K562 (cell line): ENCODE data around the gene DCAF15. TPM values are rescaled to one million over a fixed set of nuclear protein-coding genes. Genes with fewer than 3 reads are reported as not detected.
A peak's percentile ranks its signal among the peaks of the same experiment; 100 is the strongest.

ENCODE experiments used
- ATAC-seq: fragments of 200-7000 bp; cut with Tn5 transposase; 3 replicates; pipeline ENCODE4 v1.9.1; 2020; ENCODE audit warnings: moderate library complexity
- BruUV-seq: library from RNA; stranded (reverse); fragments of 400-500 nt; replicated peaks from 2 replicates; lab custom pipeline; 2021; lab: Mats Ljungman, UMichigan
- CTCF ChIA-PET: fragments of 300-600 bp; formaldehyde crosslinking; extraction: SDS; loops from one replicate; lab custom pipeline; 2021; ENCODE audit warnings: low intra/inter-chr PET ratio; lab: Yijun Ruan, JAX
- POLR2A ChIA-PET: fragments of 300-600, 350-650 bp; sonication (Branson Sonifier 250); formaldehyde crosslinking; extraction: SDS; loops from one replicate; lab custom pipeline; 2021; ENCODE audit warnings: antibody characterized with exemption, inconsistent platforms; lab: Yijun Ruan, JAX
- DNase-seq, 4 experiments: peaks; one replicate each; pipeline versions ENCODE4 v3.0.0 to v3.0.0-alpha.2; 2011 to 2018; ENCODE audit warnings: low spot score in 3 of 4, mixed read lengths in 3 of 4; ENCODE audit errors: extremely low read depth in 1 of 4
- FAIRE-seq: peaks from 2 replicates; lab custom pipeline; 2011; peaks lifted over from hg19 to GRCh38; lab: Jason Lieb, UNC
- H2AFZ ChIP-seq: 2 replicates; pipeline ENCODE4 v1.6.0; 2011; ENCODE audit warnings: low read depth, low read length, control low read depth, inconsistent platforms
- H3K27ac ChIP-seq: fragments of 200-600 bp; 3 replicates; pipeline ENCODE4 v1.8.0; 2011; ENCODE audit warnings: low read depth, mild to moderate bottlenecking, control low read depth, inconsistent platforms, low read length, moderate library complexity, mixed read lengths; ENCODE audit errors: extremely low read depth
- H3K27me3 ChIP-seq, 2 experiments: fragments of 300-600 bp in 1 of 2; 2 replicates in 1 of 2; 3 replicates in 1 of 2; pipeline versions ENCODE4 v1.6.0 to v1.8.0; 2011; ENCODE audit warnings: inconsistent platforms in 2 of 2, low read length in 2 of 2, mild to moderate bottlenecking in 1 of 2, mixed read lengths in 1 of 2, moderate library complexity in 1 of 2; ENCODE audit not compliant: control insufficient read depth in 2 of 2, insufficient read depth in 2 of 2
- H3K36me3 ChIP-seq: fragments of 300-600 bp; 3 replicates; pipeline ENCODE4 v1.8.0; 2011; ENCODE audit warnings: mild to moderate bottlenecking, low read length, inconsistent platforms; ENCODE audit not compliant: control insufficient read depth, insufficient read depth
- H3K4me1 ChIP-seq, 2 experiments: fragments of 200-600 bp in 1 of 2; replicated peaks in 1 of 2; 2 replicates in 1 of 2; 3 replicates in 1 of 2; pipeline versions ENCODE4 v1.5.1 to v1.8.0; 2011; ENCODE audit warnings: inconsistent platforms in 2 of 2, low read length in 2 of 2, mild to moderate bottlenecking in 1 of 2, mixed read lengths in 1 of 2, moderate library complexity in 1 of 2; ENCODE audit not compliant: control insufficient read depth in 2 of 2, insufficient read depth in 2 of 2
- H3K4me2 ChIP-seq: 2 replicates; pipeline ENCODE4 v1.6.1; 2011; ENCODE audit warnings: low read length, control low read depth, inconsistent platforms, mixed read lengths; ENCODE audit not compliant: insufficient read depth
- H3K4me3 ChIP-seq: fragments of 200-600 bp; sonication (generic), shearing (Covaris generic); 2 replicates; pipeline ENCODE4 v1.5.1; 2016; ENCODE audit warnings: control low read depth, inconsistent platforms
- H3K79me2 ChIP-seq: fragments of 200-600 bp; 3 replicates; pipeline ENCODE4 v1.8.0; 2011; ENCODE audit warnings: low read length, inconsistent platforms; ENCODE audit not compliant: control insufficient read depth, insufficient read depth
- H3K9ac ChIP-seq, 2 experiments: 2 replicates each; pipeline versions ENCODE4 v1.6.0 to v1.6.1; 2011; ENCODE audit warnings: low read depth in 2 of 2, low read length in 2 of 2, control low read depth in 1 of 2, inconsistent platforms in 1 of 2, mild to moderate bottlenecking in 1 of 2, mixed read lengths in 1 of 2; ENCODE audit not compliant: insufficient read depth in 1 of 2
- H3K9me1 ChIP-seq: one replicate; pipeline ENCODE4 v1.6.0; 2011; ENCODE audit warnings: inconsistent platforms, mild to moderate bottlenecking, low read length, moderate library complexity; ENCODE audit not compliant: control insufficient read depth, insufficient read depth
- H3K9me3 ChIP-seq: replicated peaks from 2 replicates; pipeline ENCODE4 v1.5.1; 2011; ENCODE audit warnings: low read depth, low read length, inconsistent platforms; ENCODE audit not compliant: control insufficient read depth, insufficient read depth
- H4K20me1 ChIP-seq: replicated peaks from 2 replicates; pipeline ENCODE4 v1.6.1; 2011; ENCODE audit warnings: low read length, inconsistent platforms, mixed read lengths; ENCODE audit not compliant: control insufficient read depth, insufficient read depth
- ATF1 ChIP-seq, 2 experiments: fragments of 450-650 bp in 1 of 2; IDR thresholded peaks; 2 replicates each; pipeline ENCODE4 v1.6.1; 2016; ENCODE audit warnings: missing compliant biosample characterization in 1 of 2, missing genetic modification characterization in 1 of 2
- ELK1 ChIP-seq: sonication (generic); formaldehyde crosslinking; IDR thresholded peaks from 2 replicates; pipeline ENCODE4 v1.8.1; 2022; ENCODE audit warnings: missing genetic modification reagents
- PATZ1 ChIP-seq: fragments of 250-450 bp; sonication (Bioruptor Pico); IDR thresholded peaks from 2 replicates; pipeline ENCODE4 v1.5.0; 2020; ENCODE audit warnings: mild to moderate bottlenecking, borderline replicate concordance
- PCBP2 ChIP-seq: fragments of 200-400 bp; formaldehyde crosslinking; IDR thresholded peaks from 2 replicates; pipeline ENCODE4 v1.6.1; 2018; ENCODE audit warnings: low read length, low read depth, mild to moderate bottlenecking, moderate library complexity; ENCODE audit not compliant: poor library complexity, severe bottlenecking
- PKNOX1 ChIP-seq: fragments of 450-650 bp; IDR thresholded peaks from 2 replicates; pipeline ENCODE4 v1.6.1; 2016
- RB1 ChIP-seq: fragments of 450-650 bp; IDR thresholded peaks from 2 replicates; pipeline ENCODE4 v1.6.1; 2017; ENCODE audit warnings: low read depth, mild to moderate bottlenecking
- SIX5 ChIP-seq, 2 experiments: IDR thresholded peaks; 2 replicates each; pipeline ENCODE4 v1.6.1; 2011; ENCODE audit warnings: low read length in 2 of 2, borderline replicate concordance in 1 of 2, low read depth in 1 of 2, mild to moderate bottlenecking in 1 of 2, moderate library complexity in 1 of 2; ENCODE audit not compliant: insufficient read depth in 1 of 2
- STAG1 ChIP-seq: sonication (generic); formaldehyde crosslinking; IDR thresholded peaks from 2 replicates; pipeline ENCODE4 v1.5.0; 2020; ENCODE audit warnings: missing genetic modification reagents, borderline replicate concordance
- ZNF77 ChIP-seq: fragments of 250-450 bp; sonication (Bioruptor Pico); IDR thresholded peaks from 2 replicates; pipeline ENCODE4 v1.5.0; 2020
- WGBS: fragments of 100-300 bp; shearing (Covaris generic); methylation state at CpG from one replicate; pipeline ENCODE4 v1.1.6; 2016; ENCODE audit warnings: low coverage, mixed read lengths; ENCODE audit not compliant: insufficient coverage; ENCODE audit errors: missing lambda C conversion rate; 5-methylcytosine and 5-hydroxymethylcytosine counted together
- in situ Hi-C: fragments of 300-500 bp; cut with MboI; formaldehyde crosslinking; loops from 4 replicates; pipeline ENCODE4 v1.15.0; 2018; ENCODE audit warnings: inconsistent platforms, mixed read lengths
- intact Hi-C: fragments of 100-400 bp; cut with micrococcal nuclease; formaldehyde crosslinking; loops from 2 replicates; pipeline ENCODE4 v1.14.2; 2022
- polyA plus RNA-seq, 8 experiments: library from polyadenylated mRNA; depleted of rRNA in 4 of 8; stranded (reverse) in 5 of 8; unstranded in 3 of 8; fragments of >200 nt; fragmentation: Nextera tagmentation in 2 of 8; fragmentation: Illumina TruSeq in 1 of 8; extraction: Ambion mirVana in 2 of 8; extraction: Trizol in 1 of 8; gene quantifications; 2 replicates each; pipeline versions ENCODE4 v1.2.1 to v1.2.3, GENCODE V29; 2011 to 2014; ENCODE audit warnings: inconsistent platforms in 1 of 8, missing spikeins in 1 of 8
- total RNA-seq, 7 experiments: library from RNA; depleted of rRNA in 6 of 7; stranded (reverse); fragments of >200 nt in 6 of 7; fragmentation: Illumina TruSeq in 2 of 7; extraction: Trizol in 2 of 7; gene quantifications; 2 replicates each; pipeline versions ENCODE4 v1.2.1 to v1.2.3, GENCODE V29; 2011 to 2021; ENCODE audit warnings: low replicate concordance in 1 of 7
- TF ChIP-seq, protein P1 (sequence below): sonication (generic); formaldehyde crosslinking; IDR thresholded peaks from 2 replicates; pipeline ENCODE4 v1.8.0; 2022; ENCODE audit warnings: mild to moderate bottlenecking, missing genetic modification reagents
- TF ChIP-seq, protein P2 (sequence below): fragments of 250-450 bp; sonication (Bioruptor Pico); IDR thresholded peaks from 2 replicates; pipeline ENCODE4 v1.4.0; 2020; ENCODE audit warnings: mild to moderate bottlenecking, moderate library complexity

DCAF15 gene
- total and polyA plus RNA-seq, 9 of the 15 experiments (the other 6 are each of a cell fraction or from before 2014, with no cell fraction given) = 0.17 to 68.5 (median 27.7) TPM

DNA sequence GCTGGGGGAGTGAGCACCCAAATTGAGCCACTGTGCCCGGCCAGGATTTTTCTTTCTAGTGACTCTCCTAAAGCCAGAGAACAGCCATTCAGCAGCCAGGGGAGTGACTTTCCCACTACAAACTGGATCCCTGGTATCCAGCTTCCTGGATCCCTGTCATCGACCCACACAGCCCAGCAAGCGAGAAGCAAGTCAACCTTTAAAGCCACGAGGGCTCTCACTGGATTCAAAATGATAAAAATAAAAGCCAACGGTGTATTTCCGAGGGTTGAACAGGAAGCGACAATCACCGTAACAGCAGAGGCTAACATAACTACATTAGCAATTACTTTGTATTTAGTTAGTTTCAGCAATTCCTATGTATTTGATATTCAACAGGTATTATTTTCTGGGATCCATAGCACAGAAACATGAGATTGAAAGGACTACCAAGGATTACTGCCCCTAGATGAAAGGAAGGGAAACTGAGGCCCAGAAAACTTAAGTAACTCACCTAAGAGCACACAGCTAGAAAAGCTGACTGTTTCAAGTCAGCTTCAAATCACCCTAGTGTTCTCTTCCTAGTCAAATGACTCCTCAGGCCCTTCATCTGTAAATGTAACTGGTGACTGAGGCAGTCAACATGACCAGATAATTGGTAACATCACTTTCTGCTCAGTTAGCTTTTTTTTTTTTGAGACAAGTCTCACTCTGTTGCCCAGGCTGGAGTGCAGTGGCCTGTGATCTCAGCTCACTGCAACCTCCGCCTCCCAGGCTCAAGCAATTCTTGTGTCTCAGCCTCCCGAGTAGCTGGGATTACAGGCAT is 51.1 kb downstream of the DCAF15 start:
- Histone ChIP-seq H3K27me3 (no peaks in the 10 kb centered on the region), H3K36me3 (peaks cover 17% of the 10 kb centered on the region; the same call in 1 of the 3 replicates), H3K9me3 (no peaks in the 10 kb centered on the region), H3K9ac (peak overlapping the region; percentile 56 to 73; a peak in 3 of 4 replicates), H3K9me1 (no peaks in the 10 kb centered on the region), H3K27ac (peak overlapping the region; percentile 35; the same call in 2 of the 3 replicates), H3K79me2 (peaks cover 60% of the 10 kb centered on the region), H2AFZ (peak overlapping the region; percentile 22), H3K4me1 (peaks cover 36 to 38% of the 10 kb centered on the region in 2 experiments), H3K4me2 (peak overlapping the region; percentile 51; the same call in 1 of the 2 replicates), H3K4me3 (no peak overlapping the region), H4K20me1 (no peaks in the 10 kb centered on the region)
- CTCF ChIA-PET = no interaction called here
- FAIRE-seq (no peak), ATAC-seq (no peak), DNase-seq (peak in 1 of 4 experiments; percentile 6)
- POLR2A ChIA-PET = interaction anchor here (0.6 kb wide), 2 partner anchors 848 to 1105 kb away, joined by 3 read pairs; no protein-coding TSS in a partner anchor
- in situ Hi-C loops = no loop called here
- 43% methylated on average over 10 of the region's 10 CpGs for WGBS
- intact Hi-C loops = loop anchor here (2.0 kb wide), 1 partner anchor 51 kb away; the partner anchor contains the start of gene DCAF15
- TSS peak; percentile 12 for BruUV-seq
- TF ChIP-seq RB1 (no peak), PKNOX1 (no peak), PCBP2 (no peak), ELK1 (CRISPR knock-in tag) (no peak), STAG1 (CRISPR knock-in tag) (no peak), ZNF77 (CRISPR knock-in tag) (no peak), SIX5 (IDR thresholded peaks at IDR 0.05; ENCODE audit: borderline replicate concordance in 1 of 2, insufficient read depth in 1 of 2, low read depth in 1 of 2, low read length in 2 of 2) (no peak), PATZ1 (CRISPR knock-in tag) (no peak), ATF1 (CRISPR knock-in tag; IDR thresholded peaks at IDR 0.05) (no peak), ATF1 (tag; IDR thresholded peaks at IDR 0.05) (no peak)
- TF ChIP-seq, protein P1, sequence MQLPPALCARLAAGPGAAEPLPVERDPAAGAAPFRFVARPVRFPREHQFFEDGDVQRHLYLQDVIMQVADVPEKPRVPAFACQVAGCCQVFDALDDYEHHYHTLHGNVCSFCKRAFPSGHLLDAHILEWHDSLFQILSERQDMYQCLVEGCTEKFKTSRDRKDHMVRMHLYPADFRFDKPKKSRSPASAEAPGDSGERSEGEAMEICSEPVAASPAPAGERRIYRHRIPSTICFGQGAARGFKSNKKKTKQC = no peak
- TF ChIP-seq, protein P2, sequence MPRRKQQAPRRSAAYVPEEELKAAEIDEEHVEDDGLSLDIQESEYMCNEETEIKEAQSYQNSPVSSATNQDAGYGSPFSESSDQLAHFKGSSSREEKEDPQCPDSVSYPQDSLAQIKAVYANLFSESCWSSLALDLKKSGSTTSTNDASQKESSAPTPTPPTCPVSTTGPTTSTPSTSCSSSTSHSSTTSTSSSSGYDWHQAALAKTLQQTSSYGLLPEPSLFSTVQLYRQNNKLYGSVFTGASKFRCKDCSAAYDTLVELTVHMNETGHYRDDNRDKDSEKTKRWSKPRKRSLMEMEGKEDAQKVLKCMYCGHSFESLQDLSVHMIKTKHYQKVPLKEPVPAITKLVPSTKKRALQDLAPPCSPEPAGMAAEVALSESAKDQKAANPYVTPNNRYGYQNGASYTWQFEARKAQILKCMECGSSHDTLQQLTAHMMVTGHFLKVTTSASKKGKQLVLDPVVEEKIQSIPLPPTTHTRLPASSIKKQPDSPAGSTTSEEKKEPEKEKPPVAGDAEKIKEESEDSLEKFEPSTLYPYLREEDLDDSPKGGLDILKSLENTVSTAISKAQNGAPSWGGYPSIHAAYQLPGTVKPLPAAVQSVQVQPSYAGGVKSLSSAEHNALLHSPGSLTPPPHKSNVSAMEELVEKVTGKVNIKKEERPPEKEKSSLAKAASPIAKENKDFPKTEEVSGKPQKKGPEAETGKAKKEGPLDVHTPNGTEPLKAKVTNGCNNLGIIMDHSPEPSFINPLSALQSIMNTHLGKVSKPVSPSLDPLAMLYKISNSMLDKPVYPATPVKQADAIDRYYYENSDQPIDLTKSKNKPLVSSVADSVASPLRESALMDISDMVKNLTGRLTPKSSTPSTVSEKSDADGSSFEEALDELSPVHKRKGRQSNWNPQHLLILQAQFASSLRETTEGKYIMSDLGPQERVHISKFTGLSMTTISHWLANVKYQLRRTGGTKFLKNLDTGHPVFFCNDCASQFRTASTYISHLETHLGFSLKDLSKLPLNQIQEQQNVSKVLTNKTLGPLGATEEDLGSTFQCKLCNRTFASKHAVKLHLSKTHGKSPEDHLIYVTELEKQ (CRISPR knock-in tag) = no peak
